GM18498 (cell line): ENCODE data around the gene CELF4.

Experiments used
- ATAC-seq: cut with Tn5 transposase; IDR thresholded peaks from one replicate; pipeline ENCODE4 v1.9.1; 2021; ENCODE audit warnings: mild to moderate bottlenecking, moderate library complexity; ENCODE audit not compliant: unreplicated experiment

Gene CELF4

DNA sequence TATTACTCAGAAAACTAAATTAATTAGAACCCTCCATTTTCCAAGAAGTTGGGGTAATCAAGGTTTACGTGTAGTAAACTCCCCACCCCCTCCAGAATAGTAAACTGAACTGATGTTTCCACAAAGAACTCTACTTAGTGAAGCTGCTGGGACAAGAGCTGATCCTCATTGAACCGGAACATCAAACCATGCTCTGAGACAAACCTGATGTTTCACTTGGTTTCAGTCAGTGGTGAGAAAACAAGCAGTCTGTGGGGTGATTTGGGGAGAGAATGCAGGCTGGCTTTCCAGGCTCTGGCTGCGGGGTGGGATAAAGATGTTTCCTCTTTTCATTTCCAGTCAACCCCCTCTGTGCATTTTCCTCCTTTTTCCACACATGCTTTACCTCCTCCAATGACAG is 38.2 kb downstream of the CELF4 start:
- no peak for ATAC-seq

GRCh38 chr18:37525262-37525585 is 40.4 kb downstream of the CELF4 start:
- no peak for ATAC-seq

GRCh38 chr18:37524498-37525261 is 40.9 kb downstream of the CELF4 start:
- no peak for ATAC-seq

DNA sequence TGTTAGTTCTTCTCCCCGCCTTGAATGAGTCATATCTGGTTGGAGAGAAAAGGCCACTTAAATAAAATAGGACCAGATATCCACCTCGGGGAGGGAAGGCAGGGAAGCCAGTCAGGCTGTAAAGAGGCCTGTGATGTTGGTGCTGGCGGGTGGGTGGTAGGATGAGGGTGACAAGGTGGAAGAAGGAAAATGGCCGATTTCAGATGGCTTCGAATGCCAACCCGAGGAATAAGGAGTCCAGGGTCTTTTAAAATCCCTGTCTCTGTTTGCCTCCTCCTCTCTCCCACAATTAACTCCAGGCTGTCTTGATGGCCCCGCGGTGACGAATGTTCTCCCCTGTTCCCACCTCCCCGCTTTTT is 41.5 kb downstream of the CELF4 start:
- ATAC-seq: no peak

DNA sequence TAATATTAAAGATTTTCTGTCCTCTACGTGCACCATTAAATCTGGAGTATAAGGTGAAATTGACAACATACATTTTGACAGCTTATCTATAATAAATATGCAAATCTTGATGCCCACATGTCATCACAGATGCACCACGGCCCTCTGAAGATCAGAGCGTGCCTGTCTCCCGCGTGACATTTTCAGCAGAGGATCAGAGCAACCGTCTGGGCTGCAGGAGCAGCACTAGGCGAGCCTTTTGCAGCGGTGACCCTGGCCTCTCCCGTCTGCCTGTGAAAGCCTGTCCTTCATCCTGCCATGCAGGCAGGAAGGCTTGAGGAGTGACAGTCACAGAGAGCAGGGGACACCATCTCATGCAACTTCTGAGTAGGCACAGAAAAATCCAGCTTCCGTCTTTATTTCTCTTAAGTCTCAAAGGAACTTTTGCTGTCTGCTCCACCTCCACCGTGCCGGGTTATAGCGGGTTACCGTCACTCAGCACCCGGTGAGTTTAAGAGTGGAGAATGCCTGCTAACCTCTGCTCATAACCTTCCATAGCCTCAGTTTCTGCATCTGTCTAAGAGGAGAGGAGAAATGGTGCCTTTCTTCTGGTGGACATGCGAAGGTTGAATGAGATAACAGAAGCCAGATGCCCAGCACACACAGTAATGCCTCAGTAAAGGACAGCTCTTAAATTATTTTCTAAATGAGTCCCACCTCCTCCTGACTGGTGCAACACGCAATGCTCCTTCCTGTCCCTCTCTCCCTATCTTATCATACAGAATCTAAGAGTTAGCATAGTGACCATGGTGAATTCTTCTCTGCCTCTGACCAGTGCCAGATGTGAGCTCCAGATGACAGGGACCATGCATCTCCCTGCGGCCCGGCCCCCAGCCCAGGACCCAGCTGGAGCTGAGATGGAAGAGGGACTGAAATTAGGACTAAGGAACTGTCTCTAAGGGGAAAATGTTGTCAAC is 43.8 kb downstream of the CELF4 start:
- no peak for ATAC-seq

DNA sequence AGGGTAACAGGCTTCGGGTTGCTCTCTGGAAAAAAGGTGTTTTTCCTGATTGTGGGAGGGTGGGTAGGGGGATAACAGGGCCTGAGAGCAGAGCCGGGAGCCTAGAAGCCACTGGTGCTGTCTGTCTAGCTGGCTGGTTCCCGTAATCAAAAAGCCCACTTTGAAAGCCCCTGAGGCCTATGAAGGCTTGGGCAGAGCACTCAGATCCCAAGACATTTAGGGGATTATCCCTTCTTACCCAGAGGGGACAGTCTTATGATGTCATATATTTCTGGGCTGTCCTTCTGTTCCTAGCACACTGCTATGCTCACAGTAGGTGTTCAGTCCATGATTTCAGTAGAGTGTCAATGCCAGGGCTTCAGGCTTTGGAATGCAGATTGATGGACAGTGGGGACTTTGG is 45.1 kb downstream of the CELF4 start:
- no peak for ATAC-seq

DNA sequence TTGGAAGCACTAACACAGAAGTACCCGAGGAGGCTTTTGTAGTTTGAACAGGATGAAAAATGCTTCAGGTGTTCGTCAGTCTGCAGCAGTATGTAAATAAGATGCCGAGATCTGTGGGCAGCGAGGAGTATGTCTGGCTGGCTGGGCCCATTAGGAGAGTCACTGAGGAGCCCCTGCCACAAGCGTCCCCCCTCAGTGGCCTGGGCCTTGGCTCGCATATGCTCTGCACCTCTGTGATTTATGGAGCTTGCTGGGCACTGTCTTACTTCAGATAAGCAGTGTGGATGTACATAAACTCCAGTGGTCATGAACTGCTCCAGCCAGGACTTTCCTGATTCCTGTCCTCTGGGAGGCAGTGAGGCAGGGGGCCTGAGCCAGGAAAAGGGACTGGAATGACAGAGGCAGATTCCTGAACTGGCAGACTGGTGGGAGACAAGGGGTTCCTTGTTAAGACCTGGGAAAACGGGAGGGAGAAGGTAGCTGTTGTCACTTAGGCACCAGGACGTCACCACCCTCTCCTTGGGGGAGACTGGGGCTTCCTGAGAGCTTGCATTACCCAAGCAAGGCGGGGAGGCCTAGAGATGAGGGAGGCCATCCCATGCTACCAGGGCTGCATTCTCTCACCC is 46.0 kb downstream of the CELF4 start:
- ATAC-seq: no peak

DNA sequence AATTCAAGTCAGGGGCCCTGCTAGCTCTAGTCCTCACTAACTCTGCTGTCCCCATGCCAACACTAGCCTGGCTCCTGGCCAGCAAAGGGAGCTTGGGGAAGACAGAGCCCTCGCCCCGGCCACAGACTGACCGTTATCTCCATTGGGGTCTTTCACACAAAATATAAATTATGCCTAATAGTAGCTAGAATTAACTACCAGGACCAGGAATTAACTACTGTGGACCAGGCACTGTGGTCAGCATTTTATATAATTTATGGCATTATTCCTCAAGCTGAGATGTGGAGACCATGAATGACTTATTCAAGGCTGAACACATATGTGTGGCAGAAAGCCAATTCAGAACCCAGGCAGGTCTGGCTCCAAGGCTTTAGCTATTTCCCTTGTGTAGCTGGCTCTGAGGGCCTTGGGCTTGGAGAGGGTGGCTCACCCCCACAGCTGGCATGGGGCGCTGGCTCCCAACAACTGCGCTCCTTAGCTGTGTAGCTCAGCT is 49.2 kb downstream of the CELF4 start:
- ATAC-seq: no peak

GRCh38 chr18:37514953-37515352 is 50.6 kb downstream of the CELF4 start:
- no peak for ATAC-seq

- no peak for ATAC-seq
Observed at GRCh38 chr18:37512400-37512799, 53.2 kb downstream of the CELF4 start.

- no peak for ATAC-seq
Observed at GRCh38 chr18:37511721-37512298, 53.8 kb downstream of the CELF4 start.

DNA sequence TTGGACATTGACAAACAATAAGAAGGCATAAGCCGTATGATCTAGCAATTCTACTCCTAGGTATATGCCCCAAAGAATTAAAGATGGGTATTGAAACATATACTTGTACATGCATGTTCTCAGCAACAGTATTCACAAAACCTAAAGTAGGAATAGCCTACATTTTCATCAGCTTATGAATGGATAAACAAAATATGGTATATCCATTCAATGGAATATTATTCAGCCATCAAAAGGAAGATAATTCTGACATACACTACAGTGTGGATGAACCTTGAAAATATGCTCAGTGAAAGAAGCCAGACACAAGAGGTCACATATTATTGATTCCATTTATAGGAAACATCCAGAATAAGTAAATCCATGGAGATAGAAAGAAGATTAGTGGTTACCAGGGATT is 56.0 kb downstream of the CELF4 start:
- ATAC-seq: no peak

GRCh38 chr18:37508207-37508606 is 57.4 kb downstream of the CELF4 start:
- no peak for ATAC-seq

DNA sequence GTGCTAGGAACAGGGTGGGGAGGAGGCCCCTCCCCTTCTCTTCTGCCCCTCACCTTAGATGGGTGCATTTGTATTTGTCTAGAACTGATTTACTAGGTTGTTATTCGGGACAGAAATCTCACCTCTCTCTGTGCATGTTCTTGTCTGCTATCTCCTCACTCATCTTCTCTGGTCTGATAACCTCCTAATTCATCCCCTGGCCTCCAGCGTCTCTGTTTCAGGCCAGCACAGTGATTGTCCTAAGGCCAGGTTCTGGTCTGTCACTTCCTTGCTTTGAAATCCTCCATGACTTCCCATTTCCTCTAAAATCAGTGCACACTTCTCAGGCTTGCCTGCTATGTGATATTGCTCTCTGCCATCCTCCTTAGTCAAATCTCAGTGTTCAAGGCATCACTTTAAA is 58.4 kb downstream of the CELF4 start:
- no peak for ATAC-seq

GRCh38 chr18:37506001-37506400 is 59.6 kb downstream of the CELF4 start:
- no peak for ATAC-seq

GRCh38 chr18:37505321-37505720 is 60.3 kb downstream of the CELF4 start:
- no peak for ATAC-seq

GRCh38 chr18:37502601-37503000 is 63.0 kb downstream of the CELF4 start:
- ATAC-seq: no peak

DNA sequence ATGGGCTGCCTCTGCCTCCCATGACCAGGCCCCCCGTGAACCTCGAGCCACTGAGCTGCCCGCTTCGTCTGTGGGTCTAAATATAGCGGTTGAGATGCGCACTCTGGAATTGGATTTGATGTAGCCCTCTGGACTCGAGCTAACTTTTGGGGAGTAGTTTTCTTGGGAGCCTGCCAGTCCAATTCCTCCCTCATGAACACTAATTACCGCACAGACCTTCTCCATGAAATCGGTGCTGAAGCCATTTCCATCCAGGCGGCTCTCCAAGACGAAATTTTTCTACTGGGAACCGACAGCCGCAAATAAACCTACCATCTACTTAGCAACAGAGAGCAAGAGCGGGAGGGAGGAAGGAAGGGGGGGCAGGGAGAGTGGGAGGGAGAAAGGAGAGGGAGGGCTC is 63.6 kb downstream of the CELF4 start:
- no peak for ATAC-seq

DNA sequence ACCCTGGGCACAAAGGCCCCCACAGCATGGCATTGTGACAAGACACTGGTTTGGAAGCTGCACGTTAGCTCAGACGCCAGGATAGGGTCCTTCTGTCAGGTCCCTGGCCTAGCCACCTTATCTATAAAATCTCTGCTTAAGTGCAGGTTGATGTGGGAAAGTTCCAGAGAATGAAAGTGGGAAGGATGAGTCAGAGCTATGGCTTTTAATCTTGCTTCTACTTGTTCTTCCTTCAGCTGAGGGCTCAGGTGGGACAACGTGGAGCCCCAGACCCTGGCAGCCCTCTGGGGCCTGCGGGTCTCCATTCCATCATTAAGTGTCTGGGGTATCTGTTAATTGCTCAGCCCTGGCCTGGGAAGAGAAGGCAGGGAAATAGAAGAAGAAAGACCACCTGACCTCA is 64.5 kb downstream of the CELF4 start:
- no peak for ATAC-seq

DNA sequence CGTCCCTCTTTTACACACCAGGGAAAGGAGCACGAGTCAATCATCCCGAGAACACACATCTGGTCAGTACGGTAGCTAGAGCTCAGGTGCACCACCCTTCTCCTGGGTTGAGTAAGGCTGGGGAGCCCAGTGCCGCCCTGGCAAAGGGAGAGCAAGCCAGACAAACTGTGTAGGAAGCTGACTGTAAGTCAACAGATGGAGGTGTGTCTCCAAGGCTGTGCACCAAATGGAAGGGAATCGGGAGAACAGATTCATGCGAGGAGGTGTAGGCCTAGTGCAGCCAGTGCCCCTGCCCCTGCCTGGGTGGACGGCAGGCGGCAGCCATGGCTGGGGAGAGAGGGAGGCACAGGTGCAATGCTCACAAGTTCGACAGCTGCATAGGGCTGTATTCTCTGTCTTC is 65.7 kb downstream of the CELF4 start:
- no peak for ATAC-seq

GRCh38 chr18:37499044-37499443 is 66.6 kb downstream of the CELF4 start:
- no peak for ATAC-seq
